HG02970 (cell line): ENCODE data around the gene ZYG11B.
"Not testable (repeated sequence)": the region's sequence is repeated elsewhere in the genome, so short reads cannot be mapped to it uniquely, and the experiment has no call there.

ENCODE experiments used
- ATAC-seq: cut with Tn5 transposase; IDR thresholded peaks from one replicate; pipeline ENCODE4 v1.9.1; 2021; ENCODE audit warnings: mild to moderate bottlenecking, moderate library complexity, moderate number of reproducible peaks; ENCODE audit not compliant: unreplicated experiment, low FRiP score

ZYG11B gene

GRCh38 chr1:52839175-52839574 is 112.9 kb downstream of the ZYG11B start:
- ATAC-seq, result not testable (repeated sequence)

- peak; percentile 59 for ATAC-seq
Measured at GRCh38 chr1:52842643-52843310, 116.5 kb downstream of the ZYG11B start, which contains the start of gene ZYG11A. Gene ZYG11A (plus strand): TSS chr1:52842760. CDS start chr1:52842884, 124 bp downstream.

GRCh38 chr1:52845119-52845518 is 118.9 kb downstream of the ZYG11B start:
- ATAC-seq, result not testable (repeated sequence)

GRCh38 chr1:52848423-52848822 is 122.2 kb downstream of the ZYG11B start:
- no peak for ATAC-seq

GRCh38 chr1:52850951-52851350 is 124.7 kb downstream of the ZYG11B start:
- no peak for ATAC-seq

- ATAC-seq, result no peak
Measured at GRCh38 chr1:52852854-52853253, 126.6 kb downstream of the ZYG11B start.

GRCh38 chr1:52855584-52855983 is 129.3 kb downstream of the ZYG11B start:
- ATAC-seq, result no peak

GRCh38 chr1:52856026-52856425 is 129.8 kb downstream of the ZYG11B start:
- ATAC-seq, result no peak

- no peak for ATAC-seq
Measured at GRCh38 chr1:52857443-52857842, 131.2 kb downstream of the ZYG11B start.

GRCh38 chr1:52862666-52863458 is 136.6 kb downstream of the ZYG11B start:
- ATAC-seq, result no peak

- no peak for ATAC-seq
Measured at GRCh38 chr1:52867087-52867863, 141.0 kb downstream of the ZYG11B start.

- ATAC-seq, result not testable (repeated sequence)
Measured at GRCh38 chr1:52869727-52870126, 143.5 kb downstream of the ZYG11B start.

- no peak for ATAC-seq
Measured at GRCh38 chr1:52876843-52877242, 150.6 kb downstream of the ZYG11B start.
